HG03108 (cell line): Measurements from ENCODE around the gene TMEM213.

Experiments used
- ATAC-seq: cut with Tn5 transposase; IDR thresholded peaks from one replicate; pipeline ENCODE4 v1.9.1; 2021; ENCODE audit warnings: moderate library complexity; ENCODE audit not compliant: unreplicated experiment

TMEM213 gene

DNA sequence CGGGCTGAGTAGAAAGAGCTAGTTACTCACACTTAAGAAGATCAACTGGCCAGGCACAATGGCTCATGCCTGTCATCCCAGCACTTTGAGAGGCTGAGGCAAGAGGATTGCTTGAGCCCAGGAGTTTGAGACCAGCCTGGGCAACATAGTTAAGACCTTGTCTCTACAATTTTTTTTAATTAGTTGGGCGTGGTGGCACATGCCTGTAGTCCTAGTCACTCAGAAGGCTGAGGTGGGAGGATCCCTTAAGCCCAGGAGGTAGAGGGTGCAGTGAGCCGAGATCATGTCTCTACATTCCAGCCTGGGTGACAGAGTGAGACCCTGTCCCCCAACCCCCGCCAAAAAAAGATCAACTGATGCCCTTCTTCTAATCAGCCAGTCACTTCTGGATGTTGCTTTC lies 74.8 kb downstream of the TMEM213 start:
- ATAC-seq: no peak

DNA sequence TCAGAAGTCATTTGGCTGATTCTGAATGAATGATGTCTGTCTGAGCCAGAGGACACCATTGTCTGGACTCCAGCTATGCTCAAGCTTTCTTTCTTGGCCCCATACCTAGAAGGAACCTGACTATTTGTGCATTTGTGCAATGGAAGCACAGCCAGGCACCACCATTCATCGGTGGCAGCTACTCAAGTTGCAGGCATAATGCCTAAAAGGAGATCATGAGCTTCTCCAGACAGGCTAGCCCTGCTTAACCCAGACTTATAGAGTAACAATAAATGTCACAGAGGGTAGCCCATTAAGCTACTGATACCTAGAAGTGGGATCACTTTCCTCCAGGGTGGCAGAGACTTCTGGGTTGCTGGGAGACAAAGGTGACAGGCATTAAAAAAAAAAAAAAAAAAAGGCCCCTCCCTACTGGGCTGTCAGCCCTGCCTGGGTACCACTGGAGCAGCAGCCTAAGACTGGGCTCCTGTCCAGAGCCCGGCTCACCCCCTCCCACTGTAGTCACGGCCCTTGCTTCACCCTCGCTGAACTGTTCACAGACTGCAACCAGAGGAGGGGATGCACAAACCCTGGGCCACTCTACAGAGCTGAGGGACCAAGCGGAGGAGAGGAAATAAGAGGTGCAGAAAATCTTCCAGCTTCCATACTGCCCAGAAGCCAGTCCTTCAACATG lies 75.6 kb downstream of the TMEM213 start:
- ATAC-seq: no peak

DNA sequence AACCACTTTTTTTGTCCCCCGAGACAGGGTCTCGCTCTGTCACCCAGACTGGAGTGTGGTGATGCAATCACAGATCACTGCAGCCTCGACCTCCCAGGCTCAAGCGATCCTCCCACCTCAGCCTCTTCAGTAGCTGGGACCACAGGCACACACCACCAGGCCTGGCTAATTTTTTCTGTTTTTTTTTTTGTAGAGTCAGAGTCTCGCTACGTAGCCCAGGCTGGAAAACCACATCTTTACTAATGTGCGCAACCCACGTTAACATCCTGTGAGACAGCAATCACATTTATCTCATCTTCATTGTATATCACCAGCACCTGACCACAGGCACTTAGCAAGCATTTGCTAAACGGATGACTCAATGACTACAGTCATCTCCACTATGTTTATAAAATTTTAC lies 78.0 kb downstream of the TMEM213 start:
- ATAC-seq: no peak

- ATAC-seq: no peak
Observed at GRCh38 chr7:138876326-138876725, 78.5 kb downstream of the TMEM213 start.

GRCh38 chr7:138878051-138878450 lies 80.3 kb downstream of the TMEM213 start:
- ATAC-seq: no peak

GRCh38 chr7:138878856-138879255 lies 81.1 kb downstream of the TMEM213 start:
- no peak for ATAC-seq

GRCh38 chr7:138879356-138879755 lies 81.6 kb downstream of the TMEM213 start:
- no peak for ATAC-seq

GRCh38 chr7:138880881-138881578 lies 83.2 kb downstream of the TMEM213 start:
- ATAC-seq: no peak

DNA sequence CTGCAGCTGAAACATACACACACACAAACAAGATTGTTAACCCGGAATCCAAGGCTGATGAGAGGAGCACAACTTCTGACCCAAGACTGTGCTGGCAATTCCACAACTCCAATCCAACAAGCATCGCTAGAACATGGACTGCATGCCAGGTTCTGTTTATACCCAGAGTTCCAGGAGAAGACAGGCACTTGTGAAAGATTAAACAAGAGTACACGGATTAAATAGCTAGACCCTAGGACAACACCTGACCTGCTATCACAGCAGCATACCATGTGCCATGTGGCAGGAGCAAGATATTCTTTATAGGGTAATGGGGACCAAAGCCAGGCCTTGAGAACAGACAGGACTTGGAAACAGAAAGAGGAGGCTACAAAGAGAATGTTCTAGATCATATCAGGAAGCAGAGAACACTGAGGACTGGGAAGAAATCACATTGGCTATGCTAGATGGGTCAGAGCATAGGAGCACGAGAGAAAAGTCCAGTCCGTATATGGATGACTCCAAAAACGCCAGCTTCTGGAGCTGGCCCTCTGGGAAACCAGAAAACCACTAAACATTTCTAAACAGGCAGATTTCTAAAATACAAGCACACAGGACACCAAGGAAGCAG lies 83.9 kb downstream of the TMEM213 start:
- ATAC-seq: no peak

GRCh38 chr7:138882249-138882648 lies 84.5 kb downstream of the TMEM213 start:
- ATAC-seq: no peak

DNA sequence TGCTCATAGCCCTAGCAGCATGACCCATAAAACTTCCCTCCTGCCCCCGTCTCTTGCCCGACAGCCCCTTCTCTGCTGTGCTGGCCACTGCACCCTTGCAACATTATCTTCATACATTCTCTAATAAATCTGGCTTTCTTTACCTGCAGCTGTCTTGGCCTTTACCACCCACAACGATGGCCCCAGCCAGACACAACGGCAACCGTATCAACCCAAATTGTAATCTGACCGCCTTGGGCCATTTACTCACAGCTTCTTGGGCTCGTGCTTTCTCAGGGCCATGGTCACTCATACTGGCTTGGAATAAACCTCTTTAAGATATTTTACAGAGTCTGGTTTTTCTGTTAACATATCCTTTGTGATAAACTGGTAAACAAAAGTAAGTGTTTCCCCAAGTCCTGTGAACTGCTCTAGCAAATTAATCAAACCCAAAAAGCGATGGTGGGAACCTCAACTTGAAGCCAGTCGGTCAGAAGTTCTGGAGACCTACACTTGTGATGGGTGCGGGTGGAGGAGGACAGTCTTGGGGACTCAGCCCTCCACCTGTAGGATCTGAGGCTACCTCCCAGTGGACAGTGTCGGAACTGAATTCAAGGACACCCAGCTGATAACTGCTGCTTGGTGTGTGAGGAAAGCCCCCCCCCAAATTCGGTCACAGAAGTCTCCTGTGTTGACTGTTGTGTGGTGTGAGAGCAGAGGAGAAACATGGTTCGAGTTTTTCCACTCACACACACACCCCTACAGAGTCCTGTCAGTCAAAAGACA lies 87.8 kb downstream of the TMEM213 start:
- ATAC-seq: no peak

- peak; percentile 73 for ATAC-seq
Observed at GRCh38 chr7:138886501-138886917, 88.7 kb downstream of the TMEM213 start.

DNA sequence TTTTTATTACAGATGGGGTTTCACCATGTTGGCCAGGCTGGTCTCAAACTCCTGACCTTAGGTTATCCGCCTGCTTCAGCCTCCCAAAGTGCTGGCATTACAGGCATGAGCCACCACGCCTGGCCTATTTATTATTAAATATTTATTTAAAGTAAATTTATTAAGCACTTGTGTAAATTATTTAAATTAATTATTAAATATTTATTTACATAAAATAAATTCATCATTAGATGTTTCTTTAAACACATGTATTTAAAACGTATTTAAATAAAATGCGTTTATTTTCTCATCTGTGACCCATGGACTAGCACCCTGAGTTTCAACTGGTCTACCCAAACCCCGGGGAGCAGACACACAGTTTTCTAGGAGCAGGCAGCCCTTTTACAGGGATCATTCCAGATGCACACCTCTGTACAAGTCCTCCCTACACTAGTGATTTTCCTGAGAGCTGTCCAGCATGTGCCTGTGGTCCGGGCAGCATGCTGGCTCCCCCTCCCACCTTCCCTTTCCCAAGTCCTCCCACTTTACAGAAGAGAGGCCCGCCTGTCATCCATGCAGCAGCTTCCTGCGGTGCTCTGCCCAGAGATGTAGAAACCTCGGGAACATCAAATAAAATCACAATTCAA lies 89.4 kb downstream of the TMEM213 start:
- ATAC-seq: no peak
